Endometrium (tissue), 2 donors: Measurements from ENCODE around the gene KRT13.

ENCODE experiments used
- FAIRE-seq: peaks from 2 replicates; lab custom pipeline; 2012; peaks lifted over from hg19 to GRCh38; lab: Jason Lieb, UNC
- donor health status: control.
- donor health status: control.

KRT13 gene

GRCh38 chr17:41519501-41520224 is 14.3 kb upstream of the KRT13 start:
- no peak for FAIRE-seq

GRCh38 chr17:41518789-41519449 is 13.5 kb upstream of the KRT13 start, which contains the start of gene KRT15:
Gene KRT15 (minus strand): TSS chr17:41518890. CDS start chr17:41518827, 63 bp downstream.
- no peak for FAIRE-seq

- no peak for FAIRE-seq
These were observed 12.6 kb upstream of the KRT13 start for GRCh38 chr17:41518031-41518430.

- FAIRE-seq: no peak
These were observed 11.4 kb upstream of the KRT13 start for GRCh38 chr17:41516830-41517283.

GRCh38 chr17:41516147-41516829 is 10.9 kb upstream of the KRT13 start:
- no peak for FAIRE-seq

GRCh38 chr17:41513168-41513547 is 7.7 kb upstream of the KRT13 start:
- FAIRE-seq: no peak

- FAIRE-seq: no peak
These were observed 7.2 kb upstream of the KRT13 start for GRCh38 chr17:41512546-41513167.

- FAIRE-seq: no peak
These were observed 6.3 kb upstream of the KRT13 start for GRCh38 chr17:41511716-41512115.

- FAIRE-seq: no peak
These were observed 5.7 kb upstream of the KRT13 start for GRCh38 chr17:41511116-41511515.

GRCh38 chr17:41510251-41511065 is 5.0 kb upstream of the KRT13 start:
- FAIRE-seq: no peak

GRCh38 chr17:41507315-41507880 is 2.0 kb upstream of the KRT13 start:
- no peak for FAIRE-seq

- no peak for FAIRE-seq
These were observed 676 bp upstream of the KRT13 start for GRCh38 chr17:41505809-41506767.

- FAIRE-seq: no peak
These were observed 1.0 kb downstream of the KRT13 start for GRCh38 chr17:41504246-41504977.

- FAIRE-seq: no peak
These were observed 2.2 kb downstream of the KRT13 start for GRCh38 chr17:41503202-41503601.

GRCh38 chr17:41500131-41500911 is 5.1 kb downstream of the KRT13 start:
- FAIRE-seq: no peak

GRCh38 chr17:41499714-41500113 is 5.7 kb downstream of the KRT13 start:
- no peak for FAIRE-seq

- FAIRE-seq: no peak
These were observed 7.1 kb downstream of the KRT13 start for GRCh38 chr17:41498276-41498675.

GRCh38 chr17:41496803-41497484 is 8.5 kb downstream of the KRT13 start:
- no peak for FAIRE-seq
